DOHH2 (cell line): ENCODE results near the gene FBXO33.

ENCODE experiments used
- H3F3A ChIP-seq: fragments of 200-600 bp; sonication (generic), shearing (Covaris generic); 2 replicates; pipeline ENCODE4 v1.6.0; 2016; ENCODE audit warnings: antibody characterized with exemption, mild to moderate bottlenecking; ENCODE audit not compliant: control insufficient read depth, insufficient read depth
- H3K27ac ChIP-seq: fragments of 200-600 bp; sonication (generic); 2 replicates; pipeline ENCODE4 v1.5.1; 2014; ENCODE audit warnings: low read depth, mild to moderate bottlenecking, low read length, moderate library complexity
- H3K27me3 ChIP-seq: fragments of 200-600 bp; sonication (generic); 2 replicates; pipeline ENCODE4 v1.6.1; 2014; ENCODE audit warnings: mild to moderate bottlenecking, low read length, mixed read lengths; ENCODE audit not compliant: control insufficient read depth
- H3K36me3 ChIP-seq: fragments of 200-600 bp; sonication (generic); 2 replicates; pipeline ENCODE4 v1.6.1; 2014; ENCODE audit warnings: mild to moderate bottlenecking, low read length, moderate library complexity, mixed read lengths; ENCODE audit not compliant: control insufficient read depth
- H3K4me1 ChIP-seq: fragments of 200-600 bp; sonication (generic); 2 replicates; pipeline ENCODE4 v1.6.1; 2014; ENCODE audit warnings: mild to moderate bottlenecking, low read length, mixed read lengths; ENCODE audit not compliant: control insufficient read depth
- H3K4me2 ChIP-seq: fragments of 200-600 bp; sonication (generic); 2 replicates; pipeline ENCODE4 v1.6.0; 2014; ENCODE audit warnings: mild to moderate bottlenecking, low read length, moderate library complexity
- H3K4me3 ChIP-seq: fragments of 200-600 bp; sonication (generic); 2 replicates; pipeline ENCODE4 v1.5.1; 2014; ENCODE audit warnings: mild to moderate bottlenecking, low read length, mixed read lengths
- H3K79me2 ChIP-seq: fragments of 200-600 bp; sonication (generic); 2 replicates; pipeline ENCODE4 v1.6.1; 2014; ENCODE audit warnings: mild to moderate bottlenecking, low read length, mixed read lengths; ENCODE audit not compliant: control insufficient read depth
- H3K9me2 ChIP-seq: fragments of 200-600 bp; sonication (generic); replicated peaks from 2 replicates; pipeline ENCODE4 v1.6.1; 2014; ENCODE audit warnings: mild to moderate bottlenecking, low read length, mixed read lengths; ENCODE audit not compliant: control insufficient read depth
- H3K9me3 ChIP-seq: fragments of 200-600 bp; sonication (generic); 2 replicates; pipeline ENCODE4 v1.6.1; 2014; ENCODE audit warnings: antibody characterized with exemption, low read length, mixed read lengths; ENCODE audit not compliant: control insufficient read depth, insufficient read depth
- H4K20me1 ChIP-seq: fragments of 200-600 bp; sonication (generic); 2 replicates; pipeline ENCODE4 v1.6.0; 2014; ENCODE audit warnings: low read depth, mild to moderate bottlenecking, antibody characterized with exemption, low read length, moderate library complexity; ENCODE audit not compliant: control insufficient read depth, insufficient read depth
- EZH2phosphoT487 ChIP-seq: fragments of 200-600 bp; sonication (generic); IDR thresholded peaks from 2 replicates; pipeline ENCODE4 v1.6.1; 2017; ENCODE audit warnings: borderline replicate concordance, mild to moderate bottlenecking, antibody characterized with exemption, low read length, moderate library complexity, mixed read lengths
- TF ChIP-seq, protein P1 (sequence below): fragments of 200-600 bp; sonication (generic); IDR thresholded peaks from one replicate; pipeline ENCODE4 v1.5.1; 2014; ENCODE audit warnings: antibody characterized with exemption, mild to moderate bottlenecking, low read depth, low read length; ENCODE audit not compliant: poor library complexity, severe bottlenecking

FBXO33 gene

DNA sequence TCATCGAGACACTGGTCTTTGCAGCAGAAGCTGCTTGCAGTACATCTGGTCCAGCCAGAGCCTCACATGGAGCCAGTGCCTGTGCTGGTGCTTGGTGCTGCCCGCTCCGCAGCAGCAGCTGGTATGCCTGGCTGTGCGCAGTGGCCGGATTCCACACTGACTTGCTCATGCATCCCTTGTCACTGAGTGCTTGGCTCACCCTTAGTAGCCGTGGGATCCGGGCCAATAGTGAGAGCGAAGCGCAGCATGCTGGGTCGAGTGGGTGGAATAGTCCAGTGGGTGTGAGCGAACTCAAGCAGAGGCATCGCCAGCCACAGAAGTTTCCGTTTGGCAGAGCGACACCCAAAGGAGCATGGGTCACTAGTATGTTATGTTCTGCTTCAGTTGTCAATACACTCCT, 10.1 kb upstream of the FBXO33 start:
- Histone ChIP-seq H4K20me1 (no peaks in the 10 kb centered on the region), H3F3A (no peaks in the 10 kb centered on the region; the same call in 1 of the 2 replicates), H3K4me3 (no peak overlapping the region), H3K9me3 (peaks cover 14% of the 10 kb centered on the region; the same call in 1 of the 2 replicates), H3K27me3 (no peaks in the 10 kb centered on the region), H3K4me1 (no peaks in the 10 kb centered on the region), H3K79me2 (no peaks in the 10 kb centered on the region), H3K36me3 (no peaks in the 10 kb centered on the region), H3K27ac (no peak overlapping the region), H3K4me2 (no peak overlapping the region), H3K9me2 (no peaks in the 10 kb centered on the region)
- TF ChIP-seq, protein P1, sequence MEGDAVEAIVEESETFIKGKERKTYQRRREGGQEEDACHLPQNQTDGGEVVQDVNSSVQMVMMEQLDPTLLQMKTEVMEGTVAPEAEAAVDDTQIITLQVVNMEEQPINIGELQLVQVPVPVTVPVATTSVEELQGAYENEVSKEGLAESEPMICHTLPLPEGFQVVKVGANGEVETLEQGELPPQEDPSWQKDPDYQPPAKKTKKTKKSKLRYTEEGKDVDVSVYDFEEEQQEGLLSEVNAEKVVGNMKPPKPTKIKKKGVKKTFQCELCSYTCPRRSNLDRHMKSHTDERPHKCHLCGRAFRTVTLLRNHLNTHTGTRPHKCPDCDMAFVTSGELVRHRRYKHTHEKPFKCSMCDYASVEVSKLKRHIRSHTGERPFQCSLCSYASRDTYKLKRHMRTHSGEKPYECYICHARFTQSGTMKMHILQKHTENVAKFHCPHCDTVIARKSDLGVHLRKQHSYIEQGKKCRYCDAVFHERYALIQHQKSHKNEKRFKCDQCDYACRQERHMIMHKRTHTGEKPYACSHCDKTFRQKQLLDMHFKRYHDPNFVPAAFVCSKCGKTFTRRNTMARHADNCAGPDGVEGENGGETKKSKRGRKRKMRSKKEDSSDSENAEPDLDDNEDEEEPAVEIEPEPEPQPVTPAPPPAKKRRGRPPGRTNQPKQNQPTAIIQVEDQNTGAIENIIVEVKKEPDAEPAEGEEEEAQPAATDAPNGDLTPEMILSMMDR, result no peak
- no peak for TF ChIP-seq EZH2phosphoT487

DNA sequence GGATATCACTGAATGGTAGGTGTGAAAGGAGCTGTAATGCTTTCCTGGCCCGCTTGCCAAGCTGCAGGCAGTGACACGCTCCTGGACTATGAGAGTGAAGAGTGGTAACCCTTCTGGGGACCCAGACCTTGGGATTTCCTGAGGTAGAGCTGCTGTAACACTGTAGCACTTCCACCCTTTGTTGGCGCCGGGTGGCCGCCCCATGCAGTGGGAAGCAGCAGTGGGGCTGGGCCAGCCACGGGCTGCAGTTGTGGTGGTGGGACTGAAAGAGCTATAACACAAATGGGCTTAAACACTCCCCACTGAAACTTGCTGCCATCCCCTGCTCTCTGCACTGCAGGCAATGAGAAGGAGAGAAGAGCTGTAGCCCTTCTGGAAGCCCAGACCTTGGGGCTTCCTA, 9.6 kb upstream of the FBXO33 start:
- TF ChIP-seq, protein P1, result no peak
- TF ChIP-seq EZH2phosphoT487, result no peak
- Histone ChIP-seq H3K79me2 (no peaks in the 10 kb centered on the region), H3F3A (no peaks in the 10 kb centered on the region; the same call in 1 of the 2 replicates), H3K27ac (no peak overlapping the region), H4K20me1 (no peaks in the 10 kb centered on the region), H3K9me2 (no peaks in the 10 kb centered on the region), H3K4me1 (no peaks in the 10 kb centered on the region), H3K9me3 (peaks cover 14% of the 10 kb centered on the region; the same call in 1 of the 2 replicates), H3K4me2 (no peak overlapping the region), H3K4me3 (no peak overlapping the region), H3K27me3 (no peaks in the 10 kb centered on the region), H3K36me3 (no peaks in the 10 kb centered on the region)

DNA sequence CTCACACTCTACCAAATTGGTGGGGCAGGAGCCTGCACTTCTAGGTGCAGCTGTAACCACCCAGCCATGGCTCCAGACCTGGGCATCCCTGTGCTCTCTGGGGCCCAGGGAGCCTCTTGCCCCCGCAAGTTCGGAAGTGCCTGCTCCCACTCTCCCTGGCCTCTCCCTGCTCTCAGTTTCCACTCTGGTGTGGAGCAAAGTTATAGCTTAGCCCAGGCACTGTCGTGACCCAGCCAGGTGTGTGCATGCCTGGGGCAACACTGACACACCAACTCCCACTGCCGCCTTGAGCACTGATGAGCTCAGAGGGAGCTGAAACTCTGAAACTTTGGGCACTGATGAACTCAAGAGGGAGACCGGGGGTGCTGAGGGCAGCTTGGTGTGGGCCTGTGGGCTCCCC, 8.7 kb upstream of the FBXO33 start:
- H3K9me3 ChIP-seq, result peaks cover 14% of the 10 kb centered on the region; the same call in 1 of the 2 replicates
- no peaks in the 10 kb centered on the region for H3K79me2 ChIP-seq
- no peaks in the 10 kb centered on the region; the same call in 1 of the 2 replicates for H3F3A ChIP-seq
- H3K27me3 ChIP-seq, result no peaks in the 10 kb centered on the region
- H3K9me2 ChIP-seq, result no peaks in the 10 kb centered on the region
- H3K4me1 ChIP-seq, result no peaks in the 10 kb centered on the region
- H3K4me2 ChIP-seq, result no peak overlapping the region
- no peaks in the 10 kb centered on the region for H4K20me1 ChIP-seq
- no peak overlapping the region for H3K4me3 ChIP-seq
- TF ChIP-seq, protein P1, result no peak
- no peak for TF ChIP-seq EZH2phosphoT487
- H3K27ac ChIP-seq, result no peak overlapping the region
- H3K36me3 ChIP-seq, result no peaks in the 10 kb centered on the region
